Suprapubic skin (tissue), 4 donors: Measurements from ENCODE around the gene ETS1. TPM values are rescaled to one million over a fixed set of nuclear protein-coding genes. Genes with fewer than 3 reads are reported as not detected.

ENCODE experiments used
- DNase-seq, 2 donors: peaks; one replicate each; pipeline ENCODE4 v3.0.0-alpha.2; 2019; ENCODE audit warnings: low spot score in 2 of 2
- H3K27ac ChIP-seq: fragments of 200-600 bp; sonication (generic); one replicate; pipeline ENCODE4 v1.5.1; 2019
- H3K27me3 ChIP-seq: fragments of 200-600 bp; sonication (generic); one replicate; pipeline ENCODE4 v1.5.1; 2019
- H3K36me3 ChIP-seq: fragments of 200-600 bp; sonication (generic); one replicate; pipeline ENCODE4 v1.5.1; 2019
- H3K4me1 ChIP-seq: fragments of 200-600 bp; sonication (generic); one replicate; pipeline ENCODE4 v1.5.1; 2019
- H3K4me3 ChIP-seq: fragments of 200-600 bp; sonication (generic); one replicate; pipeline ENCODE4 v1.5.1; 2019; ENCODE audit warnings: mild to moderate bottlenecking
- H3K9me3 ChIP-seq: fragments of 200-600 bp; sonication (generic); one replicate; pipeline ENCODE4 v1.5.1; 2019
- CTCF ChIP-seq, 2 donors: fragments of 200-600 bp in 1 of 2; fragments of 450-650 bp in 1 of 2; sonication (generic) in 1 of 2; IDR thresholded peaks; one replicate each; pipeline ENCODE4 v1.5.1; 2016 to 2019; ENCODE audit warnings: antibody characterized with exemption in 2 of 2, mild to moderate bottlenecking in 1 of 2, moderate library complexity in 1 of 2
- EP300 ChIP-seq: sonication (generic); formaldehyde crosslinking; IDR thresholded peaks from one replicate; pipeline ENCODE4 v1.6.1; 2017; ENCODE audit warnings: antibody characterized with exemption
- POLR2A ChIP-seq, 2 donors: fragments of 450-650 bp; IDR thresholded peaks; one replicate each; pipeline ENCODE4 v1.6.1; 2017; ENCODE audit warnings: antibody characterized with exemption in 2 of 2, mild to moderate bottlenecking in 2 of 2, moderate library complexity in 2 of 2
- POLR2AphosphoS5 ChIP-seq, 3 donors: sonication (generic); formaldehyde crosslinking; IDR thresholded peaks; one replicate each; pipeline ENCODE4 v1.6.1; 2017; ENCODE audit warnings: antibody characterized with exemption in 3 of 3
- WGBS: methylation state at CpG from one replicate; pipeline ENCODE4 v1.1.5; 2018; 5-methylcytosine and 5-hydroxymethylcytosine counted together
- total RNA-seq, 4 donors: library from RNA; depleted of rRNA; stranded (reverse); fragments of >200 nt; gene quantifications; one replicate each; pipeline ENCODE4 v1.1.0, GENCODE V29; 2016

Gene ETS1
- total RNA-seq, 4 donors from 2014 or later = 21.7 to 42.6 (median 33.7) TPM

DNA sequence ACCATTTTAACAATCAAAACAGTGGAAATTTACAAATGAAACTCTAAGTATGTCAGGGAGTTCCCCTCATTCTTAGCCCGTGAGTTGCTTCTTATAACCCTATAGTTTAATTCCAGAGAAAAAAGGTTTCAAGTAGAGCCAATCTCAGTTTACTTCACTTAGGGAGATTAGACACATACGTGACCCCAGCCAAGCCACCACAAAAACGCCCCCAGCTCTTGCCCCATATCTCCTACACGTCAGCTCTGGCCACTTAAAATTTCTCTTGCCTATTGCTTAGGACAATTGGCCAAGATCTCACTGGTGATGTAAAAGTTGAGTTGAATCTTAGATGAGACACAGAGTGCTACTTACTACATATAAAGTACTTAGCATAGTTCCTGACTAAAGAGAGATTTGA, 166.4 kb downstream of the ETS1 start:
- WGBS = 72% methylated on average over 4 of the region's 4 CpGs
- TF ChIP-seq POLR2AphosphoS5 (IDR thresholded peaks at IDR 0.05) (no peak), POLR2A (IDR thresholded peaks at IDR 0.05) (no peak), EP300 (no peak), CTCF (IDR thresholded peaks at IDR 0.05) (no peak)
- DNase-seq = no peak
- Histone ChIP-seq H3K9me3 (no peaks in the 10 kb centered on the region), H3K4me3 (no peak overlapping the region), H3K36me3 (no peaks in the 10 kb centered on the region), H3K27me3 (no peaks in the 10 kb centered on the region), H3K27ac (no peak overlapping the region), H3K4me1 (peaks cover 18% of the 10 kb centered on the region)

GRCh38 chr11:128420265-128420664, 167.1 kb downstream of the ETS1 start:
- DNase-seq = no peak
- Histone ChIP-seq H3K9me3 (no peaks in the 10 kb centered on the region), H3K4me1 (peaks cover 18% of the 10 kb centered on the region), H3K4me3 (no peak overlapping the region), H3K36me3 (no peaks in the 10 kb centered on the region), H3K27me3 (no peaks in the 10 kb centered on the region), H3K27ac (no peak overlapping the region)
- 88% methylated on average over 4 of the region's 4 CpGs for WGBS
- no peak for TF ChIP-seq POLR2AphosphoS5 (IDR thresholded peaks at IDR 0.05)

- no peak for TF ChIP-seq POLR2AphosphoS5 (IDR thresholded peaks at IDR 0.05)
- no peak for TF ChIP-seq CTCF (IDR thresholded peaks at IDR 0.05)
- no peak for TF ChIP-seq POLR2A (IDR thresholded peaks at IDR 0.05)
- TF ChIP-seq EP300 = no peak
- Histone ChIP-seq H3K36me3 (no peaks in the 10 kb centered on the region), H3K27me3 (no peaks in the 10 kb centered on the region), H3K4me3 (no peak overlapping the region), H3K4me1 (peaks cover 11% of the 10 kb centered on the region), H3K9me3 (no peaks in the 10 kb centered on the region), H3K27ac (no peak overlapping the region)
- WGBS = 93% methylated on average over 7 of the region's 7 CpGs
- no peak for DNase-seq
These were observed 168.2 kb downstream of the ETS1 start for GRCh38 chr11:128419012-128419767.

DNA sequence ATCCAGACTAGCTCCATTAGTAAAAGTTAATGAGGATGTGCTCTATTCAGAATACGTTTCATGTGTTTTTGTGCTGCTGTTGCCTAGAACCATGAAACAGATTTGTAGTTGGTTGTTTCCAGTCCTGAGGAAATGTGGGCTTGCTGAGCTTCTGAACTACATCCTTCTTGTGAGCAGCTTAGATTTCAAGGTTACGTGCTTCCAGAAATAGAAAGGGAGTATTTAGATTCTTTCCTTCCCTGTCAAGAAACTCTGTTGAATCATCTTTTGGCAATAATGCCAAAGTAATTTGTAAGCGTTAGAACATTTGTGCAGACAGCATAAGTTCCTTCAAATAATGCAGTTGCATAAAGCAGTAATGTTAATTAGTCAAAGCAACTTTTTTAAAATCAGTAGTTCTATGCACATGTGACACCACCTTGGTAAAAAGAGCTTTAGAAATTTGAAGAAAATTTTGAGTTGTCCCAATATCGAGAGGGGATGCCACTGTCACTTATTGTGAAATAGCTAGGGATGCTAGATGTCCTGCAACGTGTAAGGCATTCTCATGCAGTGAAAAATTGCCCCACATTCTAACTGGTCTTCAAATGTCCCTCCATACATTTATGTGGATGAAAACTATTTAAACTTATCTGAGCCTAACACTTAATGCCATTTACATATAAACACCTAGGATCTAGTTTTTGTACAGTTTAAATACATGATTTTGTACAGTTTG, 169.6 kb downstream of the ETS1 start:
- WGBS = 35% methylated on average over 5 of the region's 5 CpGs
- H3K27me3 ChIP-seq = no peaks in the 10 kb centered on the region
- peaks cover 8% of the 10 kb centered on the region for H3K4me1 ChIP-seq
- no peak overlapping the region for H3K4me3 ChIP-seq
- no peaks in the 10 kb centered on the region for H3K36me3 ChIP-seq
- H3K27ac ChIP-seq = no peak overlapping the region
- no peak for DNase-seq
- H3K9me3 ChIP-seq = no peaks in the 10 kb centered on the region
- no peak for TF ChIP-seq POLR2A (IDR thresholded peaks at IDR 0.05)
- no peak for TF ChIP-seq POLR2AphosphoS5 (IDR thresholded peaks at IDR 0.05)
- TF ChIP-seq CTCF (IDR thresholded peaks at IDR 0.05) = no peak
- no peak for TF ChIP-seq EP300

- no peak overlapping the region for H3K4me3 ChIP-seq
- no peaks in the 10 kb centered on the region for H3K9me3 ChIP-seq
- TF ChIP-seq POLR2A (IDR thresholded peaks at IDR 0.05) (no peak), POLR2AphosphoS5 (IDR thresholded peaks at IDR 0.05) (no peak), CTCF (IDR thresholded peaks at IDR 0.05) (no peak), EP300 (no peak)
- no peak for DNase-seq
- WGBS = 68% methylated on average over 1 of the region's 1 CpG
- H3K27ac ChIP-seq = no peak overlapping the region
- H3K27me3 ChIP-seq = no peaks in the 10 kb centered on the region
- H3K4me1 ChIP-seq = peaks cover 8% of the 10 kb centered on the region
- H3K36me3 ChIP-seq = no peaks in the 10 kb centered on the region
These were observed 170.4 kb downstream of the ETS1 start for GRCh38 chr11:128416976-128417375.
